NB4 (cell line): Measurements from ENCODE around the gene MPC1L.
A peak's percentile ranks its signal among the peaks of the same experiment; 100 is the strongest.

Source experiments
- DNase-seq: peaks from one replicate; pipeline ENCODE4 v3.0.0; 2010; ENCODE audit warnings: low read depth
- H3K4me3 ChIP-seq: one replicate; pipeline ENCODE4 v1.5.1; 2011; ENCODE audit warnings: mild to moderate bottlenecking, low read depth, low read length, moderate library complexity
- MYC ChIP-seq: IDR thresholded peaks from 2 replicates; pipeline ENCODE4 v1.6.1; 2011; ENCODE audit warnings: low read depth, low read length
- POLR2A ChIP-seq: IDR thresholded peaks from 2 replicates; pipeline ENCODE4 v1.6.1; 2011; ENCODE audit warnings: mild to moderate bottlenecking; ENCODE audit not compliant: insufficient read length; ENCODE audit errors: extremely low read depth
- TF ChIP-seq, protein P1 (sequence below): IDR thresholded peaks from 2 replicates; pipeline ENCODE4 v1.6.1; 2011; ENCODE audit warnings: low read depth, low read length
- TF ChIP-seq, protein P2 (sequence below): IDR thresholded peaks from one replicate; pipeline ENCODE4 v1.5.1; 2012; ENCODE audit warnings: low read depth, low read length

MPC1L gene

GRCh38 chrX:40622479-40623138 lies 619 bp upstream of the MPC1L start:
- TF ChIP-seq, protein P1, sequence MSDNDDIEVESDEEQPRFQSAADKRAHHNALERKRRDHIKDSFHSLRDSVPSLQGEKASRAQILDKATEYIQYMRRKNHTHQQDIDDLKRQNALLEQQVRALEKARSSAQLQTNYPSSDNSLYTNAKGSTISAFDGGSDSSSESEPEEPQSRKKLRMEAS, result no peak
- TF ChIP-seq, protein P2, sequence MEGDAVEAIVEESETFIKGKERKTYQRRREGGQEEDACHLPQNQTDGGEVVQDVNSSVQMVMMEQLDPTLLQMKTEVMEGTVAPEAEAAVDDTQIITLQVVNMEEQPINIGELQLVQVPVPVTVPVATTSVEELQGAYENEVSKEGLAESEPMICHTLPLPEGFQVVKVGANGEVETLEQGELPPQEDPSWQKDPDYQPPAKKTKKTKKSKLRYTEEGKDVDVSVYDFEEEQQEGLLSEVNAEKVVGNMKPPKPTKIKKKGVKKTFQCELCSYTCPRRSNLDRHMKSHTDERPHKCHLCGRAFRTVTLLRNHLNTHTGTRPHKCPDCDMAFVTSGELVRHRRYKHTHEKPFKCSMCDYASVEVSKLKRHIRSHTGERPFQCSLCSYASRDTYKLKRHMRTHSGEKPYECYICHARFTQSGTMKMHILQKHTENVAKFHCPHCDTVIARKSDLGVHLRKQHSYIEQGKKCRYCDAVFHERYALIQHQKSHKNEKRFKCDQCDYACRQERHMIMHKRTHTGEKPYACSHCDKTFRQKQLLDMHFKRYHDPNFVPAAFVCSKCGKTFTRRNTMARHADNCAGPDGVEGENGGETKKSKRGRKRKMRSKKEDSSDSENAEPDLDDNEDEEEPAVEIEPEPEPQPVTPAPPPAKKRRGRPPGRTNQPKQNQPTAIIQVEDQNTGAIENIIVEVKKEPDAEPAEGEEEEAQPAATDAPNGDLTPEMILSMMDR, result no peak
- TF ChIP-seq POLR2A (no peak), MYC (no peak)
- no peak for DNase-seq
- H3K4me3 ChIP-seq, result no peak overlapping the region

DNA sequence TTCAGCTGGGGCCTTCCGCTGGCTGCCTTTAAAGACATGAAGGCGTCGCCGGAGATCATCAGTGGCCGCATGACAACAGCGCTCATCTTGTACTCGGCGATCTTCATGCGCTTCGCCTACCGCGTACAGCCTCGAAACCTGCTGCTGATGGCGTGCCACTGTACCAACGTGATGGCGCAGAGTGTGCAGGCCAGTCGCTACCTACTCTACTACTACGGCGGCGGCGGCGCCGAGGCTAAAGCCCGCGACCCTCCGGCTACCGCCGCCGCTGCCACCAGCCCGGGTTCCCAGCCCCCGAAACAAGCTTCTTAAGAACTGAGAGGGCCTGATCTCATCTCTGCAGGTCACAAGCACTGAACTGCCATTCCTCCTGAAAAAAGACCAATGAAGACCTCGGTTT lies 437 bp downstream of the MPC1L start:
- no peak for DNase-seq
- H3K4me3 ChIP-seq, result no peak overlapping the region
- TF ChIP-seq, protein P1, result no peak
- TF ChIP-seq, protein P2, result no peak
- no peak for TF ChIP-seq MYC
- no peak for TF ChIP-seq POLR2A

DNA sequence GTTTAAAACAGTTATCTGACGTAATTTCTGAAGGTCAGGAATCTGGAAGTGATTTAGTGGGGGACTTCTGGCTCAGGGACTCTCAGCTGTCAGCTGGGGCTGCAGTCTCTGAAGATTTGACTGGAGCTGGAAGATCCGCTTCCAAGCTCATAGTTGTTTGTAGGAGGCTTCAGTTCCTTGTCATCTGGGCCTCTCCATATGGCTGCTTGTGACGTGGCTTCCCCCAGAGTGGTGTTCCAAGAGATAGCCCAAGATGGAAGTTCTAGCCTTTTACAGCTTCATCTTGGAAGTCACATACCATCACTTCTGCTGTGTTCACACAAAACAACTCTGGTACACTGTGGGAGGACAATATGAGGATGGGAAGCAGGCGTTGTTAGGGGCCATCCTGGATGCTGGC lies 2.1 kb downstream of the MPC1L start:
- H3K4me3 ChIP-seq, result no peak overlapping the region
- DNase-seq, result no peak
- TF ChIP-seq, protein P1, result no peak
- TF ChIP-seq POLR2A, result no peak
- no peak for TF ChIP-seq MYC
- TF ChIP-seq, protein P2, result no peak

GRCh38 chrX:40628506-40628905 lies 5.3 kb downstream of the MPC1L start:
- DNase-seq, result peak; percentile 23
- H3K4me3 ChIP-seq, result no peak overlapping the region
- no peak for TF ChIP-seq MYC
- TF ChIP-seq, protein P2, result no peak
- no peak for TF ChIP-seq POLR2A
- TF ChIP-seq, protein P1, result no peak

GRCh38 chrX:40632199-40632598 lies 9.0 kb downstream of the MPC1L start:
- TF ChIP-seq, protein P1, result no peak
- TF ChIP-seq POLR2A (no peak), MYC (no peak)
- TF ChIP-seq, protein P2, result no peak
- H3K4me3 ChIP-seq, result no peak overlapping the region
- DNase-seq, result no peak
